HEK293T (cell line): Measurements from ENCODE around the gene PANX1.

ENCODE experiments used
- BHLHE40 ChIP-seq: fragments of 450-650 bp; IDR thresholded peaks from 2 replicates; pipeline ENCODE4 v1.6.1; 2016; ENCODE audit warnings: mild to moderate bottlenecking, moderate library complexity, borderline replicate concordance
- CTBP1 ChIP-seq: fragments of 450-650 bp; IDR thresholded peaks from 2 replicates; pipeline ENCODE4 v1.6.1; 2016; ENCODE audit warnings: borderline replicate concordance
- FOXA1 ChIP-seq: fragments of 450-650 bp; IDR thresholded peaks from 2 replicates; pipeline ENCODE4 v1.6.1; 2016; ENCODE audit warnings: mild to moderate bottlenecking
- FOXK2 ChIP-seq: fragments of 450-650 bp; IDR thresholded peaks from 2 replicates; pipeline ENCODE4 v1.6.1; 2016; ENCODE audit warnings: mild to moderate bottlenecking
- HDGF ChIP-seq: fragments of 450-650 bp; IDR thresholded peaks from 2 replicates; pipeline ENCODE4 v1.6.1; 2017; ENCODE audit warnings: antibody characterized with exemption, borderline replicate concordance
- LEF1 ChIP-seq: fragments of 450-650 bp; IDR thresholded peaks from 2 replicates; pipeline ENCODE4 v1.6.1; 2017; ENCODE audit warnings: mild to moderate bottlenecking, borderline replicate concordance
- SUZ12 ChIP-seq: fragments of 450-650 bp; IDR thresholded peaks from 2 replicates; pipeline ENCODE4 v1.6.1; 2016; ENCODE audit warnings: mild to moderate bottlenecking
- TARDBP ChIP-seq: fragments of 450-650 bp; IDR thresholded peaks from 2 replicates; pipeline ENCODE4 v1.6.1; 2016

- TF ChIP-seq TARDBP = no peak
- TF ChIP-seq CTBP1 = no peak
- no peak for TF ChIP-seq FOXK2
- no peak for TF ChIP-seq SUZ12
- TF ChIP-seq BHLHE40 = no peak
- no peak for TF ChIP-seq HDGF
- TF ChIP-seq FOXA1 = no peak
- TF ChIP-seq LEF1 = no peak
Observed at GRCh38 chr11:94145916-94146315, 17.3 kb downstream of the PANX1 start.
